Measurements from ENCODE around the gene EPHA7.

Gene EPHA7

GRCh38 chr6:93300661-93301060 is 118.7 kb downstream of the EPHA7 start:
- no peaks in the 10 kb centered on the region for H3K36me3 ChIP-seq (ENCODE audit: insufficient read depth, low read length)

GRCh38 chr6:93299622-93300021 is 119.7 kb downstream of the EPHA7 start:
- no peaks in the 10 kb centered on the region for H3K36me3 ChIP-seq (ENCODE audit: insufficient read depth, low read length)
- no peaks in the 10 kb centered on the region for H3K27me3 ChIP-seq (ENCODE audit: insufficient read depth, low read length)
- H3K4me1 ChIP-seq (ENCODE audit: insufficient read depth, low read length): no peaks in the 10 kb centered on the region
- no peak overlapping the region for H3K4me3 ChIP-seq (ENCODE audit: low read length)
- H2AFZ ChIP-seq (ENCODE audit: low read depth, low read length): no peak overlapping the region
- no peaks in the 10 kb centered on the region for H3K9me3 ChIP-seq (ENCODE audit: low read length)

More at GRCh38 chr6:93300661-93301060, 118.7 kb downstream of the EPHA7 start:
- Histone ChIP-seq H3K4me3 (ENCODE audit: low read length) (no peak overlapping the region), H3K9me3 (ENCODE audit: low read length) (no peaks in the 10 kb centered on the region), H3K27me3 (ENCODE audit: insufficient read depth, low read length) (no peaks in the 10 kb centered on the region), H2AFZ (ENCODE audit: low read depth, low read length) (no peak overlapping the region), H3K4me1 (ENCODE audit: insufficient read depth, low read length) (no peaks in the 10 kb centered on the region)

GRCh38 chr6:93295631-93296030 is 123.7 kb downstream of the EPHA7 start:
- Histone ChIP-seq H3K27me3 (ENCODE audit: insufficient read depth, low read length) (no peaks in the 10 kb centered on the region), H2AFZ (ENCODE audit: low read depth, low read length) (no peak overlapping the region), H3K4me3 (ENCODE audit: low read length) (no peak overlapping the region), H3K9me3 (ENCODE audit: low read length) (no peaks in the 10 kb centered on the region), H3K36me3 (ENCODE audit: insufficient read depth, low read length) (no peaks in the 10 kb centered on the region), H3K4me1 (ENCODE audit: insufficient read depth, low read length) (no peaks in the 10 kb centered on the region)

DNA sequence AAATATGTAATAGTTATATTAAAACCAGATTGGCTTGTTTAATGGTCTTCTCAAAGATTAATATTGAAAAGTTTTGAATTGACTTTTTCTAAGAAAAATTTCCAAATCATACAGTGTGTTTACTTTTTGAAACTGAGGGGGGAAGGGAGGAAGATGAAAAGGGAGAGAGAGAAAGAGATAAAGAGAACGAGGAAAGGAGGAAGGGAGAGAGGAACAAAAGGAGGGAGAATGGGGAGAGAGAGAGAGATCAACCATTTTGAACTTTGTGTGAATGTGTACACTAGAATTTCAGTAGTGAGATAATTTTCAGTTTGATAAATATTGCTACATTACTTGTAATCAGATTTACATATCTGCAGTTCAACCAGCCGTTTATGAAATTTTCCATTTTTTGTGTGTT is 124.5 kb downstream of the EPHA7 start:
- H3K36me3 ChIP-seq (ENCODE audit: insufficient read depth, low read length): no peaks in the 10 kb centered on the region
- H3K4me1 ChIP-seq (ENCODE audit: insufficient read depth, low read length): no peaks in the 10 kb centered on the region
- no peaks in the 10 kb centered on the region for H3K9me3 ChIP-seq (ENCODE audit: low read length)
- H2AFZ ChIP-seq (ENCODE audit: low read depth, low read length): no peak overlapping the region
- H3K27me3 ChIP-seq (ENCODE audit: insufficient read depth, low read length): no peaks in the 10 kb centered on the region
- H3K4me3 ChIP-seq (ENCODE audit: low read length): no peak overlapping the region

DNA sequence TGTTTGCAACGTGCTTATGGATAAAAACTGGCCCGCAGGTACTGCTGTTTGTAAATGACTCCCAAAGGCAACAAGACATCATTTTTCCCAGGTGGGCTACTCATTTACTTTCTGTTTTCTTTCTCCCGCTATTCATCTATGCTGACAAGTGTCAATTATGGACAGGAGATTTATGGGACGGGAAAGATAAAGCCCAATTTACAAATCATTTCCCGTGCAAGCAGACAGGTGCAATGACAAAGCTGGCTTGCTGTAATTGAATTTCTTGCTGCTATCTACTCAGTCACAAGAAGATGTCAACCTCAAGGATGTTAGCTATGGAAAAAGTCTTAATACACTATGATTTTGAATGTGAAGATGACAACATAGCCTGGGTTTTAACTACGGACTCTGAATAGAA is 125.5 kb downstream of the EPHA7 start:
- Histone ChIP-seq H3K4me1 (ENCODE audit: insufficient read depth, low read length) (no peaks in the 10 kb centered on the region), H2AFZ (ENCODE audit: low read depth, low read length) (no peak overlapping the region), H3K4me3 (ENCODE audit: low read length) (no peak overlapping the region), H3K9me3 (ENCODE audit: low read length) (no peaks in the 10 kb centered on the region), H3K36me3 (ENCODE audit: insufficient read depth, low read length) (no peaks in the 10 kb centered on the region), H3K27me3 (ENCODE audit: insufficient read depth, low read length) (no peaks in the 10 kb centered on the region)

DNA sequence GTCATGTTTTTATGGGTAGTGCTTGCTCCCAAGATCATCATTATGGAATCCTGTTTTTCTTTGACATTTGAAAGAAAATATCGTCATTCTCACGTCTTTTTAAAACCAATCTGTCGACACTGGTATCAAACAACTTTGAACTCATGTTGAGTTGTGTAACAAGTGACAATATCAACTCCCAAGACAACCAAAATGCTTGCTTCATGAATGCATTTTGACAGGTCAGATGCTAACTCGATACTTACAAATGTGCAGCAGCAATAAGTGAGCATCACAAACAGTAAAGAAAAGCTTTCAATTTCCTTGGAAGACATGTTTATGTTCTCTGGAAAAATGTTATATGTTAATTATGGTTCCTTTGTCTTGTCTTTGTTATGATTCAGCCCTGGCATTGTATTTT is 125.9 kb downstream of the EPHA7 start:
- no peaks in the 10 kb centered on the region for H3K4me1 ChIP-seq (ENCODE audit: insufficient read depth, low read length)
- no peaks in the 10 kb centered on the region for H3K9me3 ChIP-seq (ENCODE audit: low read length)
- no peak overlapping the region for H2AFZ ChIP-seq (ENCODE audit: low read depth, low read length)
- H3K36me3 ChIP-seq (ENCODE audit: insufficient read depth, low read length): no peaks in the 10 kb centered on the region
- no peaks in the 10 kb centered on the region for H3K27me3 ChIP-seq (ENCODE audit: insufficient read depth, low read length)
- H3K4me3 ChIP-seq (ENCODE audit: low read length): no peak overlapping the region

DNA sequence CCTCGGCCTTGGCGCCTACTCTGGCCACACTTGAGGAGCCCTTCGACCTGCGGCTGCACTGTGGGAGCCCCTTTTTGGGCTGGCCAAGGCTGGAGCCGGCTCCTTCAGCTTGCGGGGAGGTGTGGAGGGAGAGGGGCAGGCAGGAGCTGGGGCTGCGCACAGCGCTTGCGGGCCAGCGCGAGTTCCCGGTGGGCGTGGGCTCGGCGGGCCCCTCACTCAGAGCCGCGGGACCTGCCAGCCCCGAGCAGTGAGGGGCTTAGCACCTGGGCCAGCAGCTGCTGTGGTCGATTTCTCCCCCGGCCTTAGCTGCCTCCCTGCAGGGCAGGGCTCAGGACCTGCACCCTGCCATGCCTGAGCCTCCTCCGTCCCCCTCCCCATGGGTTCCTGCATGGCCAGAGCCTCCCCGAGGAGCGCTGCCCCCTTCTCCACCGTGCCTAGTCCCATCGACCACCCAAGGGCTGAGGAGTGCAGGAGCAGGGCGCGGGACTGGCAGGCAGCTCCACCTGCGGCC is 136.8 kb downstream of the EPHA7 start:
- no peak overlapping the region for H3K4me3 ChIP-seq (ENCODE audit: low read length)
- no peaks in the 10 kb centered on the region for H3K27me3 ChIP-seq (ENCODE audit: insufficient read depth, low read length)
- H3K4me1 ChIP-seq (ENCODE audit: insufficient read depth, low read length): no peaks in the 10 kb centered on the region
- no peaks in the 10 kb centered on the region for H3K9me3 ChIP-seq (ENCODE audit: low read length)
- no peaks in the 10 kb centered on the region for H3K36me3 ChIP-seq (ENCODE audit: insufficient read depth, low read length)
- no peak overlapping the region for H2AFZ ChIP-seq (ENCODE audit: low read depth, low read length)

- H3K27me3 ChIP-seq (ENCODE audit: insufficient read depth, low read length): no peaks in the 10 kb centered on the region
- H3K9me3 ChIP-seq (ENCODE audit: low read length): no peaks in the 10 kb centered on the region
- no peaks in the 10 kb centered on the region for H3K36me3 ChIP-seq (ENCODE audit: insufficient read depth, low read length)
- no peaks in the 10 kb centered on the region for H3K4me1 ChIP-seq (ENCODE audit: insufficient read depth, low read length)
- no peak overlapping the region for H3K4me3 ChIP-seq (ENCODE audit: low read length)
- H2AFZ ChIP-seq (ENCODE audit: low read depth, low read length): no peak overlapping the region
These were observed 141.1 kb downstream of the EPHA7 start for GRCh38 chr6:93278241-93278640.

DNA sequence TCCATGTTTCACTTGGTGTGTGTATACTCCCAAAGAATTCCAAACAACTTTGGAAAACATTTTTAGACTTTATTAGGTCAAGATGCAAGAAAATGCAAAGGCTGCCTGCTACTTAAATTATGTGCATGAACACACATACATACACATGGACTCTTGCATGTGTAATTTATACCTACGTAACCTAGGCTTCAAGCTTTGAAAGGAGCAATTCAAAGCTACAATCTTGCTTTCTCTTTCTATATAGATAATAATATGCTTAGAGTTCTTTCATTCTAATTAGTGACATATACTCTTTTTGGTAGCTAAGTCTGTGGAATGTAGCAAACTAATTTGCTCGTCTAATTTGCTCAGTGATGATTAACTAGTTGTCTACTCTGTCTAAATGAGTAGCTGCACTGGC is 146.5 kb downstream of the EPHA7 start:
- H3K4me1 ChIP-seq (ENCODE audit: insufficient read depth, low read length): peaks cover 5% of the 10 kb centered on the region
- no peaks in the 10 kb centered on the region for H3K27me3 ChIP-seq (ENCODE audit: insufficient read depth, low read length)
- no peak overlapping the region for H2AFZ ChIP-seq (ENCODE audit: low read depth, low read length)
- H3K4me3 ChIP-seq (ENCODE audit: low read length): no peak overlapping the region
- no peaks in the 10 kb centered on the region for H3K36me3 ChIP-seq (ENCODE audit: insufficient read depth, low read length)
- H3K9me3 ChIP-seq (ENCODE audit: low read length): no peaks in the 10 kb centered on the region

DNA sequence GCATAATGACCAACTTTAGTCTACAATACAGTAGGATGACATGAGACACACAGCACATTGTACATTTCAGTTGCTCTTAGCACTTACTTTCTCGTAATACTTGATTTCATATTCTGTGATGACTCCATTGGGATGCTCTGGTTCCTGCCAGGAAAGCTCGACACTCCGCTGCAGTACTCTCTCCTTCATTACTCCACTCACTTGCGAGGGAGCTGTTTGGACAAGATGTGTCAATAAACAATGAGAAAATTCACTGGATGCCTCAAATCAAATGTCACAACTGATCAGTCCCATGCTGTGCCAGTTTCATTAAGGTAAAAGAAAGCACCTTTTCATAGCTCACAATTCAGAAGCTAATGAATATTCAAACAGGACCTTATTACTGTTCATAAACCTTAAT is 147.1 kb downstream of the EPHA7 start:
- H3K36me3 ChIP-seq (ENCODE audit: insufficient read depth, low read length): no peaks in the 10 kb centered on the region
- no peak overlapping the region for H2AFZ ChIP-seq (ENCODE audit: low read depth, low read length)
- no peaks in the 10 kb centered on the region for H3K9me3 ChIP-seq (ENCODE audit: low read length)
- H3K4me1 ChIP-seq (ENCODE audit: insufficient read depth, low read length): peaks cover 5% of the 10 kb centered on the region
- no peaks in the 10 kb centered on the region for H3K27me3 ChIP-seq (ENCODE audit: insufficient read depth, low read length)
- no peak overlapping the region for H3K4me3 ChIP-seq (ENCODE audit: low read length)

DNA sequence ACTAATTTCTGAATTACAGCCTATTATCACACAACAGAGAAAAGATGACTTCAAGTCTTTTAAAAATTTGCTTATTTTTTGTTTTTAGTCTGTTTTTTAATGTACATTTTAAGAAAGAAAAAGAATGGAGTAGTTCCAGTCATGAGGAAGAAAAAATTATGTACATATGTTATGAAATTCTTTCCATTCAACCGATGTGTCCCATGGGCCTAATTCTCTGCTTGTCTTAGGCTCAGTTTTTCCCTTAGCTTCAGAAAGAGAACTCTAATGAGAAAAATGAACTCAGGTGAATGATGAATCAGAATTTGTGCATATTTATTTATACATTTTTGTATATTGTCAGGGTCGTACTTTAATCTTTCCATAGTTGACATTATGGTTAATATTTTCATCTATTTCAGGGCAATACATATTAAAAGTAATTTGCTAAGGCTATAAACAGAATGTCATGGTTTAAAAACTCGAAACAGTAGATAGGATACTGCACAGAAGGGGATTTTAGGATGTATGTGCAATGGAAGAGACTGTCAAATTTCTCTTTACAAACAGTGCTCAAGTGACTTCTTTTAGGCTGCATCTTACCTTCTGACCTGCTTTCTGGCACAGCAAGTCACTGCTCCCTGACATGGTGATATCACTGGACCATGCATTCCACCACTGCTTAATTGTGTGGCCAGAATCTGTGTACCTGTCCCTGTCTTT is 153.1 kb downstream of the EPHA7 start:
- Histone ChIP-seq H3K4me3 (ENCODE audit: low read length) (no peak overlapping the region), H2AFZ (ENCODE audit: low read depth, low read length) (no peak overlapping the region), H3K27me3 (ENCODE audit: insufficient read depth, low read length) (no peaks in the 10 kb centered on the region), H3K9me3 (ENCODE audit: low read length) (no peaks in the 10 kb centered on the region), H3K4me1 (ENCODE audit: insufficient read depth, low read length) (no peaks in the 10 kb centered on the region), H3K36me3 (ENCODE audit: insufficient read depth, low read length) (no peaks in the 10 kb centered on the region)

GRCh38 chr6:93260881-93261280 is 158.5 kb downstream of the EPHA7 start:
- Histone ChIP-seq H2AFZ (ENCODE audit: low read depth, low read length) (no peak overlapping the region), H3K27me3 (ENCODE audit: insufficient read depth, low read length) (no peaks in the 10 kb centered on the region), H3K4me3 (ENCODE audit: low read length) (no peak overlapping the region), H3K4me1 (ENCODE audit: insufficient read depth, low read length) (no peaks in the 10 kb centered on the region), H3K36me3 (ENCODE audit: insufficient read depth, low read length) (no peaks in the 10 kb centered on the region), H3K9me3 (ENCODE audit: low read length) (no peaks in the 10 kb centered on the region)

DNA sequence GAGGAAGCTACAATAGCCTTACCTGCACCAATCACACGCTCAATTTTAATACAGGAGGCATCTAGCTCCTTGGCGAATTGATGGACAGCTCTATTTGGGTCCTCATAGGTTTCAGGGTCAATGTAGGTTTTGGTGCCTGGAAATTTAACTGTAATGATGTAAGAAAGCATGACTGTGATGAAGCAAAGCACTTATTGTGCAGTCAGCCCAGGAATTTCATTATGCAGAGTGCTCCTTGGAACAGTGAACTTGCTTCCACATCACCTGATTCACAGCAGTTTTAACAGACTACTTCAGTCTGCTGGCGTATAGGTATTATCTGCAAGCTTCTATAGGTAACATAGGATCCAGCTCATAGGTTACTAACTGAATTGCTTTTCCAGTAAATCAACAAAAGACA is 160.0 kb downstream of the EPHA7 start:
- Histone ChIP-seq H3K4me3 (ENCODE audit: low read length) (no peak overlapping the region), H2AFZ (ENCODE audit: low read depth, low read length) (no peak overlapping the region), H3K4me1 (ENCODE audit: insufficient read depth, low read length) (no peaks in the 10 kb centered on the region), H3K36me3 (ENCODE audit: insufficient read depth, low read length) (peaks cover 2% of the 10 kb centered on the region), H3K9me3 (ENCODE audit: low read length) (no peaks in the 10 kb centered on the region), H3K27me3 (ENCODE audit: insufficient read depth, low read length) (no peaks in the 10 kb centered on the region)

- Histone ChIP-seq H3K9me3 (ENCODE audit: low read length) (no peaks in the 10 kb centered on the region), H3K36me3 (ENCODE audit: insufficient read depth, low read length) (peaks cover 2% of the 10 kb centered on the region), H3K27me3 (ENCODE audit: insufficient read depth, low read length) (no peaks in the 10 kb centered on the region), H2AFZ (ENCODE audit: low read depth, low read length) (no peak overlapping the region), H3K4me1 (ENCODE audit: insufficient read depth, low read length) (no peaks in the 10 kb centered on the region), H3K4me3 (ENCODE audit: low read length) (no peak overlapping the region)
These were observed 166.4 kb downstream of the EPHA7 start for GRCh38 chr6:93252930-93253329.

Measured in neuron (in vitro differentiated cells).